ENCODE results near the gene BAZ1A.

GRCh38 chr14:34810028-34810427, 65.1 kb downstream of the BAZ1A start:
- TF ChIP-seq POLR2AphosphoS5 (IDR thresholded peaks at IDR 0.05; ENCODE audit: low read depth, low read length) = no peak
- no peak for TF ChIP-seq SIN3A (IDR thresholded peaks at IDR 0.05; ENCODE audit: borderline replicate concordance, insufficient read depth, low read length)
- no peak for TF ChIP-seq TAF1 (IDR thresholded peaks at IDR 0.05; ENCODE audit: borderline replicate concordance, insufficient read depth, low read length)
